Medulla oblongata (tissue), 1 donor: ENCODE data around the gene NR2F1.

ENCODE experiments used
- DNase-seq: peaks from one replicate; pipeline ENCODE4 v3.0.0-alpha.2; 2015; ENCODE audit errors: extremely low spot score

NR2F1 gene

DNA sequence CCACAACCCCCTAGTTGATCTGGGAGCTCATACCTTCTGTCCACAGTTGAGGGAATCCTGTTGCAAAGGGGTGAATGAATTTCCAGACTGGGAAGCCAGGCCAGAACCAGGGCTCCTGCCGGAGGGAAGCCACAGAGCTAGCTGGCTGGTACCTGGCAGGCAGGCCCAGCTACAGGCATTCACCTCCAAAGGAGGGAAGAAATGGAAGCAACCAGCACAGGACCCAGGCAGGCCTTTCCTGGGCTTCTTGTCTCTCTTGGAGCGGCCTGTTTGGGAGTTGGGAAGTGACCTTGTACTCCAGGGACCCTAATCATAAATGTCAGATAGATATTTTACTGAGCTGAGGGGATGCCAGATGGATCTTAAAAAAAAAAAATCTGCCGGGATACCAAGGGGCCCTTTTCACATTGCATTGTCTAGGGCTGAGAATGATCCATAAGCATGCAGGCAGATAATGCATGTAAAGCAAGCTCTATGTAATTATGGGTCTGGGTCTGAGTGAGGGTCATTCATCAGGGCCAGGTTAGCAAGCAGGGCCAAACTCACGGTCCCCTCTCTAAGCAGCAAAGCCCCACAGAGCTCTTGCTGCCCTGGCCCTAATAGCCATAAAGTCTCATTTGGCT is 8.4 kb downstream of the NR2F1 start:
- DNase-seq, result no peak

DNA sequence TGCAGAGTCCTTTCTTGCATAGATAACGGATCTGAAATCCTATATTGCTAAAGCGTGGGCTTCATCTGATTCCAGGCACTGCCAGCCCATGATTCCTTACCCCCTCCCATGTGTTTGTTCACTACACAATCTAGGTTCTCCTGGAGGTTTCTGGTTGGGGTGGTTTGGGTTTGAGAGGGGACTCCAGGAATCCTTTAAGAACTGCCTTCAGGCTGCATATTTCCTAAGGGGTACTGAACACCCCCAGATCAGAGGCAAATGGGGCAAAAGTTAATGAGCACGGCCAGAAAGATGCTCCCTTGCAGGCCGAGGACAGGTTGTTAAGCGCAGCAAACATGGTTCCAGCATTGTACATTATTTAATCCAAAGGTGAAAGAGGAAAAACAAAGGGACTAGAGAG is 9.9 kb downstream of the NR2F1 start:
- no peak for DNase-seq

DNA sequence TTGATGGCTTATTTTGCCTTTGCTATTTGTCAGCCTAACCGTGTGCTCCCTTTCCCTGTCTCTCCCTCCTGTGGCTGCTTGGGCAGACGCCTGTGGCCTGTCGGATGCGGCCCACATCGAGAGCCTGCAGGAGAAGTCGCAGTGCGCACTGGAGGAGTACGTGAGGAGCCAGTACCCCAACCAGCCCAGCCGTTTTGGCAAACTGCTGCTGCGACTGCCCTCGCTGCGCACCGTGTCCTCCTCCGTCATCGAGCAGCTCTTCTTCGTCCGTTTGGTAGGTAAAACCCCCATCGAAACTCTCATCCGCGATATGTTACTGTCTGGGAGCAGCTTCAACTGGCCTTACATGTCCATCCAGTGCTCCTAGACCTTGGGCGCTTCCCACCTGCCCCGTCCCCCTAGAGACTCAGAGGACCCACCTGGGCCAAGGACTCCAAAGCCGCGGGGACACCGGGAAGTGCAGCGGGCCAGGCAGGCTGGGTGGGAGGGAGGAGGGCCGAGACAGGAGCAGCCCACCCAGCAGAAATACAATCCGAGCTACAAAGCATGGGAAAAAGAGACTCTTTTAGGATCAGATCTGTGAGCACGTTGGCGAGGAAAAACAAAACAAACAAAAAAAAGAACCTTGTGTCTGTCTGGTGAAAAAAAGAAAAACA is 10.6 kb downstream of the NR2F1 start:
- DNase-seq, result no peak

DNA sequence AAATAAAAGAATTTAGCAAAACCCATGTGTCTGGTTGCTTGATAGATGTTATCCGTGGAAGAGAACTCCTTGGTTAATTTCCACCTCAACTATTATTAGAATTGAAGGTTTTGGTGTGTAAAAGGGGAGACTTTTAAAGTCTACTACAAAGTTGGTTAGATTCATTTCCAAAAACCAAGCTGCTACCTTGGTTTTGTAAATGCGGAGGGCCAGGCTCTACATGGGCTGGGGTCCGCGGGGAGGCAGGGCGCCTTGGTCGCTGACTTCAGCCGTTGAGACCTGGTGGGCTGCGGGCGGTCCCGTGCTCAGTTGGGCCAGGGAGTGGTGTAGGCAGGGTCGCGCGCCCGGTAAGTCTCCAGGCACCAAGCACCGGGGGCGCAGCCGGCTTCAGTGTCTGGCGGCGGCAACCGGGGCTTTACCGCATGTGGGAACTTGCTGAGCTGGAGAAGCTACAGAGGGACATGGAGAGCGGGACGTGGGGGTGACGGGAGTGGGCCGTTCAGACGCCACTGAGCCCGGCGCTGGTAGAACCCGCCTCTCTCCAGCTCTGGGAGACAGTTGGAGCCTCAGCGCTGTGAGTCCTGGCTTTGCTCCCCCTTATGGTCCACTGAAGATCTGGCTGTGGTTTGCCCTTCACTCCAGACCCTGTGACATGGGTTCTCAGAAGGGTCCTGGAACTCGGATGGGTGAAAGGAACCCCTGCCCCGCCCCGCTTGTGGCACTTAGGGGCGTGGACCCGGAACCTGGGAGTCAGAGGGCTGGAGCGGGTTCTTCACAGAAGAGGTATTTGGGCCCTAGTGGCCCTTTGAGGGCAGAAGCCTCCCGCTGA is 11.8 kb downstream of the NR2F1 start:
- DNase-seq, result no peak

DNA sequence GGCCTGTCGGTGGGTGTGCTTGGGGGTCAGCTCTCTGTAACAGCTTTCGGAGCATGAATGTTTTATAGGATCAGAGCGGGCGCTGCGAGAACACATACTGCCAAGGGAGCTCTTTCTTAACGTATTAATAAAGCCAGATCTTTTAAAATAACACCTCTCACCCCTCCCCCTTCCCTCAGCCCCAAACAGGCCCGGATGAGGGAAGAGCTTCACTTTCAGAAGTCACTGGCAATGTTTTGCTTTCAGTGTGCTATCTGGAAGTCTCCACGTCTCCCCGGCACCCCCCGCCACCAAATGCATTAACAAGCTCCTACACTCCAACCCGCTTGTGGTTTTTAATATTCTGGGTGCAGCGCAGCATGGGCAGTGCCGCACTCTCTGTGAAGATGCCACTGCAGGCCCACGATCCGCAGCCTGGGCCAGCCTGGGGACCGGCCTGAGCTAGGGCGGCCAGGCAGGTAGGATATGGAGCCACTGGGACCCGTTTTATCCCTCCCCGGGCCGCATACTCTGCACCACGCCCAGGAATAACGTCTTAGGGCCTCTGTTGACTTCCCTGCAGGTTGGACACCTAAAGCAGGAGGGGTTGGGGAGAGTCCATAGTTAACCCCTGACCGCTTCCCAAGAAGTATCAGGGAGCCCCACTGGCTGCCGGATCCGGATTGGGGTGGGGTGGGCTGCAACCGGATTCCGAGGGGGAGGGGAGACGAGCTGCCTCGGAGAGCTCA is 12.6 kb downstream of the NR2F1 start:
- no peak for DNase-seq

DNA sequence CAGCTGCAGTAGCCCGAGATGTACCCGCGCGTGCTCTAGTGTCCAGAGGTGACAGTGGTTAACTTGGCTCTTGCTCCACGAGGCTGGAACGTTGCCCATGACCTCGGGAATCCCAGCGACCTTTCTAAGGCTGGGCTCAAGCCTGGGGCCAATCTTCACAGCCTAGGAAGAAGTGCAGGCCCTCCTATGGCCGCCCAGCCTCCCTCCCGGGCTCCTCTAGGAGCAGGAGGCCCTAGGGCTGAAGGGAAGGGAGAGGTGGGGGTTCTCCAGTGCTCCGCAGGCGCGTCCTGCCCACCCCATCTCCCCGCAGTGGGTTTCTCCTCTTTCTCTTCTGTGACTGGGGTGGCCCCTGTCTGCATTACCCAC is 13.3 kb downstream of the NR2F1 start:
- no peak for DNase-seq

DNA sequence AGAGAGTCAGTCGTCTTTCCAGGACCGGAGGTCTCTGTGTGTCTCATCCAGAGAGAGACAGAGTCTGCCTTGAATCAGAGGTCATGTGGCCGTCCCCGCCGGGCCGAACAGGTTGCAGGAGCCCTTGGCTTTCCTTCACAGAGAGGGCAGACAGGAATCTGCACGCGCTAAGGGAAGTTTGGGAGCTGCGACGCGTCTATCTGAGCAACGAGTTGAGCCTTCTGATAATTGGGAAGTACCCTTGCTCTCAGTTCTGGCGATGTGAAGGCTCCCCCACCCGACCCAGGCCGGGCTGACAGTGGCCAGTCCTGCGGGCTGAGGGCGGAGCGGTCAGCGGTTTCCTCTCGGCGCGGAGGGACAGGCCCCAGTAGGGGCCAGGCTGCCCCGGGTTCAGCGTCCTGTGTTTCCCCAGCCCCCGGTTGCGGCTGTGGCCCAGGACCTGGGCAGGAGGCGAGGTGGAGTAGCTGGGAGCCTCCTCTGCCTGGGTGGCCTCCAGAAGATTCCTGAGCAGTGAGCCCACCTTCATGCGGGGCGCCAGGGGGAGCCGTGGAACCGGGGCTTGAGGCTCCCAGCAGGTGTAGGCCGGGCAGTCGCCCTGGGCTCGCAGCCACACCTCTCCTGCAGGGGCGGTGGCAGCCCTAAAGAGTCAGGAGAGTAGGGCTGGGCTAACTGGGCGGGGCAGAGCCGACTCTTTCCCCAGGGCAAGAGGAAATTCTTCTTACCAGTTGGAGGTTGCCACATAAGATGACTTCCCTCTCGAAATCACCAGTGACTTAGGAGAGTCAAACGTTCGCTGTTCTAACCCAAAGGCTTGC is 13.9 kb downstream of the NR2F1 start:
- no peak for DNase-seq

DNA sequence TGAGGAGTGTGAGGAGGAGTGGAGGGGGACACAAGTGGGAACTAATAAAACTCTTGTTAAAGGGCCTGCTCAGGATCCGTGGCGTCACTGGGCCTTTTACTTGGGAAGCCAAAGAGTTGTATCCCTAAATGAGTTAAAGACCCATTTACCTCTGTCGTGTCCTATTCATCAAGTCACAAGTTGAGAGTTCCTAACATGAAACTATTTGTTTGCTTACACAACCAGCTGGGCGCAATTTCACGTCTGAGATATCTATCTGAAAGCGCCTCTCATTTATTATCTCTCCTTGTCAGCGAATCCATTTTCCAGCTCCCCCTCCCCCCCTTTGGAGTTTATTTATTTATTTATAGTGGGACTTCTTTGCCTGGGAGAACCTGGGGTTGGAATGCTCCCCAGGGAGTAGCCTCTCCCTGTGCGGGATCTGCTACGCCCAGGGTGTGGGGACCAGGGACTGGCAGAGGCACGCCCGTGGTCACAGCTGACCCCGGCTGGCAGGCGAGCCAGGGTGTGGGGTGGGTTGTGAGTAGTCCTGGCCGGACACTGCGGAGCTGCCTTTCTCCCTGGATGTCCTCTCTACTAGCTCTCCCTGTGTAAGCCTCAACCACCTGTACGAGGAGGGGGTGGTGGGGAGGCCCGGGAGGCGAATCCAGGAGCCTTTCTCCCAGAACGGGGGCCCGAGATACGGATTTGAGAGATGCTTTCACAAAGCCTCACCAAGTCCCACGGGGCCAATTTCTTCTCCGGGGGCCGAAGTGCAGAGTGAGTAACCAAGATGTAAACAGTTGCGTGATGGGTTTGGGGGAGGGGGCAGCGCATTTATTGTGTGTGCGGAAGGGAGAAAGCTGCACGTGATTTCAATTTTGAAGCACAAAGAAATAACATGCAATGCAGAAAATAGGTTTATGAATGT is 15.3 kb downstream of the NR2F1 start:
- no peak for DNase-seq

DNA sequence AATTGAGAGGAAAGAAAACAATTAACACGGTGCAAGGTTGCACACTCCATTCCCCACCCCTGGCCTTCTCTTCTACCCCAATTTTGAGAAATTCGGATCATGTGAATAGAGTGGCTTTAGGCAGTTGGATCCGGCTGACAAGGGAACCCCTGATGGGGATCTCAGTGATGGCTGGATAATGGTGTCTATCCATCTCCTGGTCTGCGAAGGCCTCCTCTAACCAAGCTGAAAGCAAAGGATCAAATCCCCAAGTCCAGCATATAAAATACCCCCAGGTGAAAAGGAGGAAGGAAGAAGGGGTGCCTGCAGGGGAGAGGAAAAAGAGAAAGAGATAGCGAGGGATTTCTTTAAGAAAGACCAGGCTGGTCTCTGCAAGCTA is 16.0 kb downstream of the NR2F1 start:
- DNase-seq, result no peak

DNA sequence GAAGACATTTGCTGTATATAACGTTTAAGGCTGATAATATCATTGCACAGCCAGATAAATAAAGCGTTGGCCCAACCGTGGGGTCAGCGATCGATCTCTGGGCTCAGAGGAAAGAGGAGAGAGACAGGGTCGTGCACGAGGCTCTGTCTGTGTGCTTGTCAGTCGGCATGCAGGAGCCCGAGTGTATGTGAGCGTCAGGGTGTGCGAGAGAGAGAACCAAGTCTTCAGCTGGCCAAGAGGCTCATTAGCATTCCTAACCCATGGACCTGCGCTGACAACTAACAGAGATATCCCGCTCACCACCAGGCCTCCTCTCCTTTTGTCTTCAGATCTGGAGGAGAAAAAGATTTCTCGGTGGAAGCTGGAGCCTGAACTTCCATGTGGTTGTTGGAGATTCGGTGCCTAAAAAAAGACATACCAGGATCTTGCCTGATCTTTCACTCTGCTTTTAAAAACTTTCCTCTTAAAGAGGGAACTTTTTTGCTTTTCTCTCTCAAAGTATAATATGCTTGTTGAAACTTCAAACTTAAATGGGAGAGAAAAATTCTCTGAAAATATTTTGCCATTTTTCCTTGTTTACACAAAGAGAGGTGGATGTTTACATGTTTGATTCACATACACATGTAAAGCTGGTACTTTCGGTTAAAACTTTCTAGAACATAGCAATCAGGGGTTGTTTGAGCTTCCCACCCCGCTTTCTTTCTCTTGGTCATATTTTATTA is 16.5 kb downstream of the NR2F1 start:
- peak; percentile 36 for DNase-seq

DNA sequence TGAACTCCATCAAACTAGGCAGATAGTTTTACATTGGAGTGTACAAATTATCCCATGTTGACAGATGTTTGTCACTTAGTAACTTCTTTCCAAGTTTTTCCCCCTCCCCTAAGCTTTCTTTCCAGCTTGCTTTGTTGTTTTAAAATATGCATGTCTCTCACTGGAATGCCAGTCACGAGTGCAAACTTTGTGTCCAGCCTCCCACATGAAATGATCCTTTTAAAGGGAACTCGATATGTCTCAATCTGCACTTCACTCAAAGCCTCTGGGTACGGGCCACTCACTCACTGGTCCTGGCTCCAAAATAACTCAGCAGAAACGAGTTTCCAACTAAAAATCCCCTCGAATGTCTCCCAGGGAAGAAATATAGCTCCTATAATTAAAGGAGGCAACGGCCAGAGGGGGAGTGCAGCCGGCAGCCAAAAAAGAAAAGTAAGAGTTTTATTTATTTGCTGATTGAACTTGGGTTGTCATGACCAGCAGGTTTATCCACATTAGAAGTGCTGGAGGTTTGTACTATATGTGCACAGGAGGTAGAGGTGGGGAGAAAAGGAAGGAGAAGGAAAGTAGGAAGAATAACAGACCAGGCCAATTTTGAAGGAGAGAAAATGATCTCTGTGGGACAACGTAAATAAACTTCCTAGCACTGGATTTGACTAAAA is 17.5 kb downstream of the NR2F1 start:
- DNase-seq, result no peak

DNA sequence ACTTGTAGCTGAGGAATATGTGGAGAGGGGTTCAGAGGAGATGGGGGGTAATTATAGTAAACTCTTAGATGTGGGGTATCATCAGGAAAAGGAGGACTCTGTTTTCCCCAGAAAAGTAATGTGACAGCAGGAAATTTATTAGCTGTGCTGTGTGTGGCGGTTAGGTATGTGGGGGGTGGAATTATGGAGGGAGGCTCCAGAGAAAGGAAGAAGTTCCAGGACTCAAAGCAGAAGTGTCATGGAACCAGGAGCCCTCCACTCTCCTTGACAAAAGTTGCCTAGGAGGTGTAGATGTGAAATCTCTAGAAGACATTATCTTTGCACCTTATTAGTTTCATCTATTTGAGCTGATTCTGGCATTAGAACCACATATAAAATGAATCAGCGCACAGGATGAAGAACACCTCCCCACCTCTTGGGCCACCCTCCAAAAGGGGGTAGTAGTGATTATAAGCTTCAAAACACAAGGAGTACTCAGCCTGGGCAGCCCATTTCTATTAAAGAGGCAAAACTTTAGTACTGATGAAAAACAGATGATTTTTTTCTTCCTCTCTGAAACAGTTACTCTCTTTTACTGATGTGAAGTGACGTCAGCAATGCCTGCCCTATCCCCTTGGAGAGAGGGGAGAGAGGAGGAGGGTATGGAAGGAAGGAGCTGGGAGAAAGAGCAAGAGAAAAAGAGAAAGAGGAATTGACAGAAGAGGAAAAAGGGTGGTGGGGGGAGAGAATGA is 18.2 kb downstream of the NR2F1 start:
- DNase-seq, result no peak

DNA sequence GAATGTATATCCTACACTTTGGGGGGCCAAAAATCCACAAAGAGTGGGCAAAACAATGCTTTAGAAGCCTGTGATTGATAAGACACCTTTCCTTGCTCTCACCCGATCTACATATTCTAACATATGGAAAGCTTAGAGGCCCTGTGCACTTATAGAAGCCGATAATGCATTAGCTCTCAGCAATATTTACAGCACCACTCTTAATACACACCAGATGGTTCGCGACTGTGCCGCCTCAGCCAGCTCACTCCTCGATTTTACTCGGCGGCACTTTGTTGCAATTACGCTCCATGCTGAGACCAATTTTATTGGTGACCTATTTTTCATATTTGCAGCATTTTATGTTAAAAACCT is 18.8 kb downstream of the NR2F1 start:
- no peak for DNase-seq

DNA sequence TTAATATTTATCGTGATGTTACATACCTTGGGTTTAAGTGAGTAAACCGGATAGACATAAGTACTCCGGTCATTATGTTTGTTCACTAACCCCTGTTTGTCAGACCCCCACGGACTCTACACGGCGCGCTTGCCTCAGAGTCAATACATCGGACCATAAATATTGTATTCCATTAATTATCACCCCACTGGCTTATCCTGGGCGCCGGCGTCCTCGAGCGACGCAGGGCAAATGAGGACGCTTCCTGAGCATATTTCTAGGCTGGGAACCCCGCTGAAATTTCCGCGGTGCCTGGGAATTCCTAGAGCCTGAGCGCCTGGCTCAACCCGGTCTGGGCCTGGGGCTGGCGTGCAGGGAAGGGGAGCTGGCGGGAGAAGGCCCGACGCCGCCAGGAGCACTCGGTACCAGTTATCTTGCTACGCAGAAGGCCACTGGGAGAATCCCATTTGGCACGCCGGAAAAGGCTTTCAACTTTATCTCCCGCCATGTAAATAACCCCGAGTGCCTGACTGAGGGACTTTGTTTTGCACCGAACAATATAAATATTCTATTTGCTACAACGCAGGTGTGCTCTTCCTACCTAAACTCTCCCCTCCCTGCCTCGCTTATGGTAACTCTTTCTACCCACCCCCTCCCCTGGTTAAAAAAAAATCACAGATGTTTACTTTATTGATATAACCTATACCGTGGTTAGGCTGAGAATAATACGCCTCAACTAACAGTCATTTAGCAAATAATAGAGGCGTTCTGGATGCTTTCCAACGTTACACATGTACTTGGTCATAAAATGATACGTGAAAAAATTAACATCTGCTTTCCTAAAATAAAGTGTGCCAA is 19.4 kb downstream of the NR2F1 start:
- no peak for DNase-seq

DNA sequence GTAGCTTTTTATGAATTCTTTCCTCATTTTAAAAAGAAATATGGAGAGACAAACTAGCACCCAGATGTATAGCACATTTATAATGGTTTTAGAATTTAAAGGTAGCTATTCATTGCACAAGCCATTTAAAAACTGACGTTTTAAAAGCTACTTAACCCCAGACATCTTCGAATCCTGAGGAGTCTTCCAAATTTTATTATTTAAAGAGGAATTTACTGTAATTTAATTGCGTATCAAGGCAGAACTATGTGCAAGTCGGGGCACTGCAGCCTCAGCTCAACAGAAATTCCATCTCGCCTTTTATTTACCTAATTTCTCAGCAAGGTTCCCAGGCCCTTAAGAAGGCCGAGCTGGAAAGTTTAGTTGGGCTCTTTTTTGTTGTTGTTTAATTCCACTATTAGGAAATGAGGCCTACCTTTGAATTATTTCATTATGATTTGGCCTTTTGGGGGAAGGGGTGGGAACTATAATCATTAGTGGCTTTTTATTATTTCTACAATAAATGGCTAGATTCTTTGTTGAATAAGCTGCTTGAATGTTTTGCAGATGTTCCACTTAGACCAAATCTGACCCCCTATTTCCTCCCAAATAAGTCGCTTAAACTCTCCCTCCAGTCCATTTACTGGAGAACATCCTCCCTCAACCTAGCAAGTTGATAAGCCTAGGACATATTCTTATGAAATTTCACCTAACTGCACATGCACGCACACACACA is 20.2 kb downstream of the NR2F1 start:
- no peak for DNase-seq

DNA sequence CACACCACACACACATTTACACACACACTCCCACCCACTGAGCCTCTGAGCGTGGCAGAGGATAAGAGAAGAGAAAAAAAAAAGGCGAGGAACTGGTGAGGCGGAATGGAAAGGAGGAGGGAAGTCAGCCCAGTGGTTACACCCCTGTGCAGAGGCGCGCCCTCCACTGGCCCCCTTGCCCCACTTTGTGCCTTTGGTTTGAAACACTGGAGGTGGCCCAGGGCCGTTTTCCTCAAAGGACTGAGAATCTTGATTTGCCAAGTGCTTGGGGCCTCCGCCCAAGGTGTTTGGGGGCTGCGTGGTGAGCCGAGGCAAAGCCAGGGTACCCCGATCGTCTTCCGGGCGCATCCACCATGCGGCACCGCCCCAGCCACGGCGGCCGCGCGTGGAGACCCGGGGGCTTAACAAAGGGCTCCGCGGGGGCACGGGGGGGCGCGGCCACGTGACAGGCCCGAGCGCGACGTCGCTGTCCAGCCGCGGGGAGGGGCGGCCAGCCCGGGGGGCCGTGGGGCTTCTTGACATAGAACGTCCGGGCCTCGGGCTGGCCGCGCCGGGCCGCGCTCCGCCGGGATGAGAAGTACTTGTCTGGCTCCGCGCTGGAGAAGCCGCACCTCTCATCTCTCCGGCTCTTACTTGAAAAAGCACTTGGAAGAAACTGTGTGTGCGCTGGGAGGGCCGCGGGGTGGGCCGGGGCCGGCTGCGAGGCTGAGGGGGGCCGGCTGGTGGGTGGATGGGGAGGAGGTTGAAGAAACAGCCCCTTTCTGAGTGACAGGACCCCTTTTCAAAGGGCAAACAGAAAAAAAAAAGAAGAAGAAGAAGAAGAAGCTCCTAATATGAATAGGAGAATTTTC is 21.0 kb downstream of the NR2F1 start:
- DNase-seq, result no peak
